ENCODE measurements around the gene TULP4.

TULP4 gene, protein sequence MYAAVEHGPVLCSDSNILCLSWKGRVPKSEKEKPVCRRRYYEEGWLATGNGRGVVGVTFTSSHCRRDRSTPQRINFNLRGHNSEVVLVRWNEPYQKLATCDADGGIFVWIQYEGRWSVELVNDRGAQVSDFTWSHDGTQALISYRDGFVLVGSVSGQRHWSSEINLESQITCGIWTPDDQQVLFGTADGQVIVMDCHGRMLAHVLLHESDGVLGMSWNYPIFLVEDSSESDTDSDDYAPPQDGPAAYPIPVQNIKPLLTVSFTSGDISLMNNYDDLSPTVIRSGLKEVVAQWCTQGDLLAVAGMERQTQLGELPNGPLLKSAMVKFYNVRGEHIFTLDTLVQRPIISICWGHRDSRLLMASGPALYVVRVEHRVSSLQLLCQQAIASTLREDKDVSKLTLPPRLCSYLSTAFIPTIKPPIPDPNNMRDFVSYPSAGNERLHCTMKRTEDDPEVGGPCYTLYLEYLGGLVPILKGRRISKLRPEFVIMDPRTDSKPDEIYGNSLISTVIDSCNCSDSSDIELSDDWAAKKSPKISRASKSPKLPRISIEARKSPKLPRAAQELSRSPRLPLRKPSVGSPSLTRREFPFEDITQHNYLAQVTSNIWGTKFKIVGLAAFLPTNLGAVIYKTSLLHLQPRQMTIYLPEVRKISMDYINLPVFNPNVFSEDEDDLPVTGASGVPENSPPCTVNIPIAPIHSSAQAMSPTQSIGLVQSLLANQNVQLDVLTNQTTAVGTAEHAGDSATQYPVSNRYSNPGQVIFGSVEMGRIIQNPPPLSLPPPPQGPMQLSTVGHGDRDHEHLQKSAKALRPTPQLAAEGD (N-terminal part only)

DNA sequence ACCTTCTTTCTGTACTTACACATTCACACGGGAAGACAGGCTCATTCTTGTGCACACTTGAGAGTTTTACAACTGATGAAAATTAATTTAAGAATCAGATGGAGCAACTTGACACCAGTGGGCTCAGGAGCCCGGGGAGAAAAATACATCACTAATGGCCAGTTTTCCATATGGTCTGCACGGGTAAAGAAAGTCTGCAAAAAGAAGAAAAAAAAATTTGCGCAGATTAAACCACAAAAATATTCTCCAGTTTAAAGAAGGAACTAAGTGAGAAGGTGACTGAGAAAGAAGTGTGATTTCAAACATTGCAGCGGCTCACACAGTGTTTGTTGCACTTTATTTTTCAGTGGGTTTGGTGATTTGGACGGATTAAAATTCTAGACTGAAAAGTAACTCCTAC is at the start of gene TULP4:
TSS of gene TULP4 (plus strand) at position 301 of the 400 bp plus-strand sequence. CDS start 1,552 bp downstream, outside the sequence.
- intact Hi-C loops (cut with DNase I): no loop called here
- no peak for DNase-seq

DNA sequence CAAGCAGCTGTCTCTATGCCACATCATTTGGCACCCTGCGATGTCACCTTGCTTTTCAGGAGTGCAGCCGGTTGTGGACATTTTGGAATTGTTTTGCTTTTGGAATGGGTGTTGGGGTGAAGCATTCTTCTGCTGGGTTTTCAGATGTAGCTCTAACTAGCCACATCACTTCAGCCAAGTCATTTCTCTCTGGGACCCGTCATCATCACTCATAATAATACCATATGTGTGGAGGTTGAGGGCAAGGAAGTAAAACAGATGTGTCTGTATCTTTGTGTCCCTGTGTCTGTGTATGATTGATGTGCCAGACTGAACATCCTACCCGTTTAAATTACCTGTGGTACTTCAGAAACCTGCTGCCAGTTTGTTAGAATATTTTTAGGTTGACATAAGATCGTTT is 49.5 kb upstream of the TULP4 start:
- intact Hi-C loops (cut with DNase I): no loop called here
- peak in 1 of 42 donors; percentile 34 for DNase-seq

DNA sequence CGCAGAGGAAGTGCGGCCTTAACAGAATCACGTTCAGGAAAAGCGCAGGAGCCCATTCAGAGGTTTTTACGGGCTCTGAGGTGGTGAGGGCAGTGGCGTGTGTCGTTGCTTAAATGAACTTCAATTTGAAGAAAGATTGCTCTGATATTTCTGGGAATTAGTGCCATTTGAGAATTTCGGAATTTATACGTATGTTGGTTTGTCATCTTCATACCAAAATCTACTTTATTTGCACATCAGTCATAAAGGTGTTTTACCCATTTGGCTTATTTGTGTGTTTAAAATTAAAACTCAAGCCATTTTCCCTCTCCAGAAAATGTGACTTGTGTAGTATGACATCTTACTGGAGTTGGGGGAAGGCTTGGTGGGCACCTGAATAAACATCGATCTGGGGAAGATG is 48.1 kb upstream of the TULP4 start:
- peak in 1 of 42 donors; percentile 40 for DNase-seq
- intact Hi-C loops (cut with DNase I): no loop called here

DNA sequence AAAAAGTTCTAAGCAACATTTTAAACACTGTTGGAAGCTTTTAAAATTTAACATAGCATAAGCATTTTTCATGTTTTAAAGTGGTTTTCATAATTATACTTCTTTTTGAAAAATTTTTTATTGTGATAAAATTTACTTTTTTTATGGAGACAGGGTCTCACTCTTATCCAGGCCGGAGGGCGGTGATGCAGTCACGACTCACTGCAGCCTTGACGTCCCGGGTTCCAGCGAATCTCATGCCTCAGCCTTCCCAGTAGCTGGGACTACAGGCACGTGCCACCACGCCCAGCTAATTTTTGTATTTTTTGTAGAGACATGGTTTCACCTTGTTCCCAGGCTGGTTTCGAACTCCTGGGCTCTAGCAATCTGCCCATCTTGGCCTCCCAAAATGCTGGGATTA is 46.1 kb upstream of the TULP4 start:
- peak in 1 of 42 donors; percentile 33 for DNase-seq
- intact Hi-C loops (cut with DNase I): no loop called here

DNA sequence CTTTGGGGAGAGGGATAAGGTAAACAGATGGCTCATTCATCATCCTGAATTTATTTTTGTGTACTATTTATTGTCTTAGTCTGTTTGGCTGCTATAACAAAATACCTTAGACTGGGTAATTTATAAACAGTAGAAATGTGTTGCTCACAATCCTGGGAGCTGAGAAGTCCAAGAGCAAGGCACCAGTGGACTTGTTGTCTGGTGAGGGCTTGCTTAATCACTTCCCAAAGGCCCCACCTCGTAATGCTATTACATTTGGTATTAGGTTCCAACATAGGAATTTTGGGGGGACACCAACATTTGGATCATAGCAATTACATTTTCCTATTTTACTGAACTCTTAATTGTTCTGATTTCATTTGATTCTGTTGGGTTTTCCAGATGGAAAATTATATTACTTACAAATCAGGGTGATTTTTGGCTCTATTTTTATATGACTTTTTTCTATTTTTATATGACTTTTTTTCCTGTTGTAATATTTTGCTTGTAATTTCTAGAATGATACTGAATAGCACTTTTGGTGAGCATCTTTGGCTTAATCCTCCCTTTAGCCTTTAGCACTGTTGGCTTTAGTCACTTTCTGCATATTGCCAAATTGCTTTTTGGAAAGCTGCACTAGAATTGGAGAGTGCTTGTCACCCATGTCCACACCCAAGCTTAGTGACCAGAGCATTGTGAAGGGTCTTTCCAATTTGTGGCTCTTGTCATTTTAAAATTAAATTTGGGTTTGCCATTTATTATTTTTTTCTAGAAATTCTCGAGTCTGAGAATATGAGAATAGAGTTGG is 43.7 kb upstream of the TULP4 start:
- intact Hi-C loops (cut with DNase I): no loop called here
- peak in 2 of 42 donors; percentile 20 to 28 for DNase-seq

DNA sequence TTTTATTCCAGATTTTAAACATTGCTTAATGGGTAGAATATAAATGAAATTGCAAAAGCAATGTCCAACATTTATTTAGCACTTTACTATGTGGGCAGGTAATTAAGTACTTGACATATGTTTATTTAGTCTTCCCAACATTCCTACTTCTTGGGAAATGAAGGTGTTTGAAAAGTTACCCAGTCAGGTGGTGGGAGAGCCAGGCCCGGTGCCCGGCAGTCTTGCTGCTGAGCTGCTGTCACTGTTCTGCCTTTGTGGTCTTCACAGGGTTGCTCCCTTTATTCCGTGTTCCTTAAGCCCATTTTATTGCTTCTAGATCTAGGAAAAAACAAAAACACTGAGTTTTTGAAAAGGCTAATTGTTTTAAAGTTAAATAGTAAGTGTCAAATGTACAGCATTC is 42.6 kb upstream of the TULP4 start:
- intact Hi-C loops (cut with DNase I): no loop called here
- DNase-seq: peak in 2 of 42 donors; percentile 18 to 42

DNA sequence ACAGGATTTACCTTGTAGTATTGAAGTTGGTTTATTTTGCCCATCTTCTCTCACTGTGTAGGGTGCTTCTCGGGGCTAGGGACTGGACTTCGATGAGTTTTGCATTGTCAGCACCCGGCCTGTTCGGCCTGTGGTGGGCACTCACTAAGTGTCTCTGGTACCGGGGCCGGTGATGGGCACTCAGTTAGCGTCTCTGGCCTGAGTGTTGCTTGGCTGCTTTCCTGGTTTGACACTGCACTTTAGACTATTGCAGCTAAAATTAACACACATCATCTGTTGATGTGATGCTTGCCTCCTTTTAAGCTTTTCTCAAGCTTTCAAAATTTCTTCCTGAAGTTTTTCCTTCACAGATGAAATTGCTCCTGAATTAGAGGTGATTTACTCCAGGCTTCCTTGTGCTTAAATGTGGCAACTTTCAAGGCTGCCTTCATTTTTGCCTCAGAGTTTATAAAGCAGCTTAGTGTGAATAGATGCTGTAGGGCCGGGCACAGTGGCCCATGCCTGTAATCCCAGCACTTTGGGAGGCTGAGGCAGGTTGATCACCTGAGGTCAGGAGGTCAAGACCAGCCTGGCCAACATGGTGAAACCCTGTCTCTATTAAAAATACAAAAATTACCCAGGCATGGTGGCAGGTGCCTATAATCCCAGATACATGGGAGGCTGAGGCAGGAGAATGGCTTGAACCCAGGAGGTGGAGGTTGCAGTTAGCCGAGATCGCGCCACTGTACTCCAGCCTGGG is 41.7 kb upstream of the TULP4 start:
- peak in 6 of 42 donors; percentile 8 to 59 (median 28) for DNase-seq
- intact Hi-C loops (cut with DNase I): no loop called here

DNA sequence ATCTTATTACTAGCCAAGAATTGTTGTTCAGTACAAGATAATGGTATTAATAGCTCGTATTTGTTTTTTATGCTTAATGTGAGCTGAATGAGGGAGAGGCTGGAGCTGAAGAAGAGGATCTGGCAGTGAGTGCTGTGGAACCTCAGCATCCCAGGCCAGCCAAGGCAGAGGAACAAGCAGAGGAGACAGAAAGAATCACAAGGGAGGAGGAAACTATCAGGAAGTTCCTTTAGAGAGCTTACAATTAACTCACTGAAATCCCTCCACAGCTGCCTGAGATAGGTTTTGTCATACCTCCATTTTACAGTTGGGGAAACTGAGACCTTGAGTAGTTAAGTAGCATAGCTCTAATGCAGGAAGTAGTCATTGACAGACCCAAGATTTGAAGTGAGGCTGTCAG is 39.9 kb upstream of the TULP4 start:
- intact Hi-C loops (cut with DNase I): no loop called here
- DNase-seq: peak in 2 of 42 donors; percentile 10 to 30

DNA sequence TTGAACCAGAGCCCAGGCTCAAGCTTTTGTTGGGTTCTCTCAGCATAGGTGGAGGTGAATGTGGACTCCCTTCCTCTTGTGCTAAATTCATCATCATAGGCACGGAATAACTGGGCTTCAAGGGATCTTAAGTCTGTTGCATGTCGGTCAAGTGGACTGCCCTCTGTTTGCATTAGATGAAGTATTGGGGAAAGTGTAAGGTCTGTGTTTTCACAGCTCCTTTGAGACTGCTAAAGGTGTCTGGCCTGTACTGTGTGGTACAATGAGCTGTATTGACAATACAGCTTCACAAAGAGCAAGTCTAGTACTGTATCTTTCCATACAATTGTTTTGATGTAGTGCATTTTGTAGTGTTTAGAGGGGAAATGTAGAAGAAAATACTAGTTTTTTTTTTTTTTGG is 34.3 kb upstream of the TULP4 start:
- intact Hi-C loops (cut with DNase I): no loop called here
- DNase-seq: peak in 1 of 42 donors; percentile 9

DNA sequence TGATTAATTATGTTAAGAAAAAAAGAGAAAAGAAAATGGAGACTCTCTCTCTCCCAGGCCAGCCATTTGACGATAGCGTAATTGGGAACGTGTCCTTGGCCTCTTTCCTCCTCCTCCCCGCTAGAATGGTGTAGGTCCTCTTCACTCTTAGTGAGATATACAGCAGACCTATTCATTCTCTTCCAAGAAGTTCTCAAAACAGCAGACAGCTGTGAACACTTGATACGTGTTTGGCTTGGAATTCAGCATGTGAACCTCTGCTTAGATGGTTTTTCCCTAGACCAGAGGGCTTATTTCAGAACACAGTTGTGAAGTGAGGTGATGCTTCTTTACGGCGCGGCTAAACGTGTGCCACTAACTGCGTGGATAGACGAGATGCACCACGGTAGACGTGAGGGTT is 32.6 kb upstream of the TULP4 start:
- intact Hi-C loops (cut with DNase I): loop anchor here (10.0 kb wide), 1 partner anchor 45 kb away; no protein-coding TSS in a partner anchor
- DNase-seq: peak in 2 of 42 donors; percentile 20 to 38

DNA sequence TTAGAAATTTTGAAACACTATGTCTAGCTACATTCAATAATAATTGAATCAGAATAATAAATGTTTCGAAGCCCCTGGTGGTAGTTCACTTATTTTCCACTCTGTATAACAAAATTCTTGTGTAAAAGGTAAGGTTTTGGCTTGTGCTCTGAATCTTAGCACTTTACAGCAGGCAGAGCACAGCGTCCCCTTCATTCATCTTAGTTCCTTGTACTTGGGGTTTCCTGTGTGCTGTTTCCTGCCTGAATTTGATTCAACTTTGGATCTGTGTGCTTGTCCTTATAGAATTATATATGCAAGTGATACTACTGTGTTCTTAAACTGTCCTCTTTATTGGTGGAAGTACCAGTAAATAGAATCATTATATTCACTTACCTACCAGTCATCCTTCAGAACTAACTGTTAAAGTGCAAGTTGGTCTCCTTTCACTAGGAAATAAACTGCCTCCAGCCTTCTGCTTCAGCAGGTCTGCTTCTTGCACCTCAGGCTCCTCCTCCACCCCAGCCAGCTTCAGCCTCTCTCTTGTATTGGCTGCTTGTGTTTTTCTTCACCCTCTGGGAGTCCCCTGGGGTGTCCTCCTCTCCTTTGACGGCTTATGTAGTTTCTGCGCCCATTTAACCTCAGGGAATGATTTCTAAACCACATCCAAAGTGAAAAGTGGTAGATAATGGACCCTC is 28.8 kb upstream of the TULP4 start:
- intact Hi-C loops (cut with DNase I): loop anchor here (10.0 kb wide), 1 partner anchor 49 kb away; no protein-coding TSS in a partner anchor
- DNase-seq: peak in 6 of 42 donors; percentile 15 to 55 (median 33)

DNA sequence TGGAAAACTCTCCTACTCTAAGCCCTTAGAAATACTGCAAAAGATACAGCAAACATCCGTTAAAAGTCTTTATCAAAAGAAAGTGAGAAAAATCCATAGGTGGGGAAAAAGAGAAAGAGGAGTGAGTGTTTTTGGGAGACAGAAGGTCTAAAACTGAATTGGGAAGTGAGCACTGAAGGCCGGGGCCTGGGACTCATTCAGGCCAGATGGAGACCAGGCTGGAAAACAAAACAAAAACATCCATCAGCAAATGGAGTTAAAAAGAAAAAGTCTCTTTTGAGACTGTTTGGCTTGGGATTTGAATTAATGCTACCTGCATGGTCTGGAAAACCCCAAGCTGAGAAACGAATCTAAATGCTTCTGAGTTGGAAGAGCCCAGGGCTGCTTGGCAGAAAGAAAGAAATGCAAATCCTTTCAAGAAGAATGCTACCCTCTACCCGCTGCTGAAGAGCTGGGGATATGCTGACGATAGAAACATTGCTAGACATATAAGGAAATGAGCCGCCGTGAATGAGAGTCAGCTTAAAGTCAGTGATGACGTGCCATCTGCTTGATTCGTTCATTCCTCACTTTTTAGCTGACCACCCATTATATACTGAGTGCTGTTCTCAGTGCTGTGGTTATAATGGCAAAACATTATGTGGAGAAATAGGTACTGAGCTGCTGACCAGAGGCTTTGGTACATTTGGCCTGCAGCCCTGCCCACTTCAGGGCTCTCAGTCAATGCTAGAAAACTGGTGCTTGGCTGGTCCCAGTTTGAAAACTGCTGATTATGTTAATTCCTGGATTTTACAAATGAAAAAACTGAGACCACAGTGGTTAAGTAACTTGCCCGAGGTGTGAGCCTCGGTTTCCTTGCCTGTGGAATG is 28.0 kb upstream of the TULP4 start:
- intact Hi-C loops (cut with DNase I): loop anchor here (10.0 kb wide), 1 partner anchor 49 kb away; no protein-coding TSS in a partner anchor
- peak in 21 of 42 donors; percentile 23 to 71 (median 39) for DNase-seq

DNA sequence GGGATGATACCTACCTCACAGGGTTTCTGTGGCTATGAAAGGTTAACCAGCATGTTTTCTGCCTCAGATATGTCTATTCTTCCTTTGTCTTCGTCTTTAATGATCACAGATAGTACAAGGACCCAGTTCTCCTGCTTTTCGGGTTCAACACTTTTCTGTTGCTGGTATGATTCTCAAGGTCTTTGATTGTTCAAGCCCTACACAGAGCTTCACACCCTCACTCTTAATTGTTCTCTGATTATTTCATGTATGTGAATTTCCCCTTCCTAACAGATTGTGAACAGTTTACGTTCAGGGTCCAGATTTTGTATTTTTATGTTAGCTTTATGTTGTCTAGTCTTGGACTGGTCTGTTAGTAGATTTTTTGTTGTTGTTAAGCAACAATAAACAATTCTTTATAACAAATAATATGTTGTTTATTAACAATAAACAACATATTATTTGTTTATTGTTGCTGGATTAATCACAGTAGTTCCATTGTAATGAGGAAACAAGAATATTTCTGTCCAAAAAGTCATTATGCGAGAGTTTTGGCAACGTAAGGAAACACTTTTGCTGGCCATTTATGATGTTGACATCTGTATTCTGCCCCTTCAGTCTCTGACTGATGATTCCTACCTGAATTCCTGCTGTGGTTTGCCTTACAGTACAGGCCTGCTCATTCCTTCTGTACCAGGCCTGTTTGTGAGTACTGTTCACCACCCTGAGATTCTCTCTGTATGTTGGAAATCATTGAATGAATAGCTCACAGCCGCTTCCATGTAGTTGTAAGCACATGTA is 27.2 kb upstream of the TULP4 start:
- intact Hi-C loops (cut with DNase I): loop anchor here (10.0 kb wide), 1 partner anchor 50 kb away; no protein-coding TSS in a partner anchor
- DNase-seq: peak in 1 of 42 donors; percentile 65

DNA sequence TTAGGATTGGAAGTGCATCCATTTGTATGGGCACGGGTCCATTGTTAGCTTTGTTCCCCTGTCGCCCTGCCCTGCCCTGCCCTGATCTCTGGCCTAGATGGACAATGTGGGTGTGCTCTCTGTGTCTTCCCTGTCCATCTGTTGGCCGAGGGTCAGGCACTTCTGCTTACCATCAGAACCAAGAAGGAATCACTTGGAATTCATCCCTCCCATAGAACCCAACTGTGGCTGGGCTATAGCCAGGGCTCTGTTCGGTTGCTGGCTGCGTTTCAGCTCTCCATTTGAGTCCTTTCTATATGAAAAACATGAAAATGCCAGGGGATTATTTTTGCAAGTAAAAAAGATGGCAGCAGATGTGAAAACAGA is 26.6 kb upstream of the TULP4 start:
- intact Hi-C loops (cut with DNase I): loop anchor here (10.0 kb wide), 1 partner anchor 51 kb away; no protein-coding TSS in a partner anchor

DNA sequence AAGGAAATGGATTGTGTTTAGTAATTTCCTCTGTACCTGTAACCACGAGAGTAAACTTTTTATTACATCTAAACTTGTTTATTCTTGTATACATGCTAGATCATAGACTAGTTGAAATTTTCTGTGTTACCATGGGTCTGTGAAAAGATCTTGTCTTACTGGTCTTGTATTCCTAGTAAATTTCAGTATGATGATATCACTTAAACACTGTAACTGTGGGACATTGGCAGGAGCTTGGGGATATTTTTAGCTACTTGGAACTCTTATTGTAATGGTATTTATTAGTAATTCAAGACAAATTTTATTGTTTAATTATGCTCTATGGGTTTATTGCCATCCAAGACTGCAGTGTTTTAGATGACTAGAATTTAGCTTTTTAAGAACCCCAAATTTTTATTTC is 25.9 kb upstream of the TULP4 start:
- intact Hi-C loops (cut with DNase I): loop anchor here (10.0 kb wide), 1 partner anchor 52 kb away; no protein-coding TSS in a partner anchor
- DNase-seq: no peak

More for the DNA sequence above, 26.6 kb upstream of the TULP4 start:
- peak in 36 of 42 donors; percentile 7 to 85 (median 50) for DNase-seq

DNA sequence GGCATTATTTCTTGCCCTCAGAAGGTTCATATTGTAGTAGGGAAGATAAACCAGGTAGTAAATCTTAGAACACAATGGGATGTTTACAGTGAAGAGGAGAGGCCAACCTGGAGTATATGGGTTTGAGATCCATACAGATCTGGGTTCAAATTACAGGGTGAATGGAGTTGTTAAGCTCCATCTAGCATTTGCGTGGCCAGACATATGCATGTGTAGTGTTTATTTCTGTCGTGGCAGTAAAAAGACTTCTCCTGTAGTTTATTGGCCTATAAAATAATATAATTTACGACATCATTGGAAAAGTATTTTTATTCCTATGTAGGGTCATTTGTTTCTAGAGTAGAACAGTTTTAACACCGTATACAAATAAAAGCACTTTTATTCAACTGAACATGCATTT is 25.2 kb upstream of the TULP4 start:
- DNase-seq: no peak
- intact Hi-C loops (cut with DNase I): loop anchor here (10.0 kb wide), 1 partner anchor 52 kb away; no protein-coding TSS in a partner anchor
